Measurements from ENCODE around the gene C4A.
A peak's percentile ranks its signal among the peaks of the same experiment; 100 is the strongest.
"Not testable (repeated sequence)": the region's sequence is repeated elsewhere in the genome, so short reads cannot be mapped to it uniquely, and the experiment has no call there.

The C4A gene

GRCh38 chr6:31971993-31972708 lies 9.7 kb upstream of the C4A start, which contains the start of gene DXO:
Gene DXO (minus strand): TSS chr6:31972138. CDS start chr6:31971675, 463 bp downstream.
- peak within 1 kb of the TSS; percentile 98 for H3K4me3 ChIP-seq (ENCODE audit: low read depth, low read length)
- DNase-seq (ENCODE audit: low read depth): peak; percentile 98
- TF ChIP-seq CTCF (IDR thresholded peaks at IDR 0.05; ENCODE audit: control insufficient read depth, extremely low read depth, insufficient read depth): no peak

GRCh38 chr6:31972709-31973350 lies 9.0 kb upstream of the C4A start:
- peak overlapping the region; percentile 98 for H3K4me3 ChIP-seq (ENCODE audit: low read depth, low read length)
- no peak for TF ChIP-seq CTCF (IDR thresholded peaks at IDR 0.05; ENCODE audit: control insufficient read depth, extremely low read depth, insufficient read depth)
- DNase-seq (ENCODE audit: low read depth): no peak

DNA sequence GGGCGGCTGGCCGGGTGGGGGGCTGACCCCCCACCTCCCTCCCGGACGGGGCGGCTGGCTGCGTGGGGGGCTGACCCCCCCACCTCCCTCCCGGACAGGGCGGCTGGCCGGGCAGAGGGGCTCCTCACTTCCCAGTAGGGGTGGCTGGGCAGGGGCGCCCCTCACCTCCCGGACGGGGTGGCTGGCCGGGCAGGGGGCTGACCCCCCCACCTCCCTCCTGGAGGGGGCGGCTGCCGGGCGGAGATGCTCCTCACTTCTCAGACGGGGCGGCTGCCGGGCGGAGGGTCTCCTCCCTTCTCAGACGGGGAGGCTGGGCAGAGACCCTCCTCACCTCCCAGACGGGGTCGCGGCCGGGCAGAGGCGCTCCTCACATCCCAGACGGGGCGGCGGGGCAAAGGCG lies 5.8 kb upstream of the C4A start:
- not testable (repeated sequence) for DNase-seq (ENCODE audit: low read depth)

DNA sequence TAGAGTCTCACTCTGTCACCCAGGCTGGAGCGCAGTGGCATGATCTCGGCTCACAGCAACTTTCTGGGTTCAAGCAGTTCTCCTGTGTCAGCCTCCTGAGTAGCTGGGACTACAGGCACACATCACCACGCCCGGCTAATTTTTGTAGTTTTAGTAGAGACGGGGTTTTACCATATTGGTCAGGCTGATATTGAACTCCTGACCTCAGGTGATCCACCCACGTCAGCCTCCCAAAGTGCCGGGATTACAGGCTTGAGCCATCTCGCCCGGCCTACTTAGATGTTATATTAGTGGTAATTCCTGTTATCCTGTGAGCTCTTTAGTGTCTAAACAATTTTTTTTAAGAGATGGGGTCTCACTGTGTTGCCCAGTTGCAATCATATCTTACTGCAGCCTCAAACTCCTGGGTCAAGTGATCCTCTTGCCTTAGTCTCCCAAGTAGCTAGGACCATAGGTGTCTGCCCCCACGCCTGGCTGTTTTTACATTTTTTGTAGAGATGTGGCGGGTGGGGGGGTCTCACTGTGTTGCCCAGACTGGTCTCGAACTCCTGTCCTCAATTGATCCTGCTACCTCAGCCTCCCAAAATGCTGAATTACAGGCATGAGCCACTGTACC lies 3.9 kb upstream of the C4A start:
- no peak for TF ChIP-seq CTCF (IDR thresholded peaks at IDR 0.05; ENCODE audit: control insufficient read depth, extremely low read depth, insufficient read depth)
- H3K4me3 ChIP-seq (ENCODE audit: low read depth, low read length): no peak overlapping the region
- DNase-seq (ENCODE audit: low read depth): no peak

More for the DNA sequence above, 5.8 kb upstream of the C4A start:
- H3K4me3 ChIP-seq (ENCODE audit: low read depth, low read length): not testable (repeated sequence)

DNA sequence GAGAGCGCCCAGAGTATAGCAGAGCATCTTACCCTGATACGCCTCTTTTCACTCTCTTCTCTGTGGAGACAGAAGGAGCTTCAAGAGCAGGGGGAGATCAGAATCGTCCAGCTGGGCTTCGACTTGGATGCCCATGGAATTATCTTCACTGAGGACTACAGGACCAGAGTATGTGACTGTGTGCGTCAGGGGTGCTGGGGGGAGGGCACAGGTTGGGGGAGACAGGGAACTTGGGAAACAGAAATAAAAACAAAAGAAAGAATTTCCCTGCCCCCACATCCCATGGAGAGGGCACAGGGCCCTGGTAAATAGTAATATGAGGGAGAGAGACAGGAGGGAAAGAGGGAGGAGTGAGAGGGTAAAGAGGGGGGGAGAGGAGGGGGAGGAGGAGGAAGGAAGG lies 3.0 kb upstream of the C4A start:
- no peak overlapping the region for H3K4me3 ChIP-seq (ENCODE audit: low read depth, low read length)
- no peak for TF ChIP-seq CTCF (IDR thresholded peaks at IDR 0.05; ENCODE audit: control insufficient read depth, extremely low read depth, insufficient read depth)
- DNase-seq (ENCODE audit: low read depth): no peak

GRCh38 chr6:31979238-31979898 lies 2.5 kb upstream of the C4A start:
- TF ChIP-seq CTCF (IDR thresholded peaks at IDR 0.05; ENCODE audit: control insufficient read depth, extremely low read depth, insufficient read depth): no peak
- H3K4me3 ChIP-seq (ENCODE audit: low read depth, low read length): no peak overlapping the region
- DNase-seq (ENCODE audit: low read depth): no peak

- H3K4me3 ChIP-seq (ENCODE audit: low read depth, low read length); DNase-seq (ENCODE audit: low read depth): not testable (repeated sequence)
Measured at GRCh38 chr6:31980195-31980876, 1.5 kb upstream of the C4A start.

- not testable (repeated sequence) for DNase-seq (ENCODE audit: low read depth)
Measured at GRCh38 chr6:31980998-31981397, 859 bp upstream of the C4A start.

DNA sequence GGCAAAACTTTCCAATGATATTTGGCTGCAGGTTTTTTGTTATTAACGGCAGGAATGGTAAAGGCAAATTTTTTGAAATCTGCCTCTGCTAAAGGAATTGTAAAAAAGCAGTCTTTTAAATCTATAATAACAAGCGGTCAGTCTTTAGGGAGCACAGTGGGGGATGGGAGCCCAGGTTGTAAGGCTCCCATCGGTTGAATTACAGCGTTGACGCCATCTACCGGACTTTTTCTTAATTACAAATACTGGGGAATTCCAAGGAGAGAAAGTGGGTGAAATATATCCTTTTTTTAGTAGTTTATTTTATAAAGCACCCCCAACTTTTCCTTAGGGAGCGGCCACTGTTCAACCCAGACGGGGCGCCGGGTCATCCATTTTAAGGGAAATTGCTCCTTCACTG lies 7.5 kb downstream of the C4A start:
- DNase-seq (ENCODE audit: low read depth); H3K4me3 ChIP-seq (ENCODE audit: low read depth, low read length): not testable (repeated sequence)

More at GRCh38 chr6:31980998-31981397, 859 bp upstream of the C4A start:
- H3K4me3 ChIP-seq (ENCODE audit: low read depth, low read length): not testable (repeated sequence)

GRCh38 chr6:31994421-31994820 lies 12.6 kb downstream of the C4A start:
- DNase-seq (ENCODE audit: low read depth); H3K4me3 ChIP-seq (ENCODE audit: low read depth, low read length): not testable (repeated sequence)

- DNase-seq (ENCODE audit: low read depth); H3K4me3 ChIP-seq (ENCODE audit: low read depth, low read length): not testable (repeated sequence)
Measured at GRCh38 chr6:31996385-31996784, 14.5 kb downstream of the C4A start.

All from LNCaP clone FGC (cell line).